GM12872 (cell line): Measurements from ENCODE around the gene SLC4A7.

Experiments used
- TF ChIP-seq, protein P1 (sequence below): IDR thresholded peaks from 3 replicates; pipeline ENCODE4 v1.5.1; 2011; ENCODE audit warnings: low read depth, mild to moderate bottlenecking, low read length, moderate library complexity; ENCODE audit not compliant: insufficient read depth

SLC4A7 gene

DNA sequence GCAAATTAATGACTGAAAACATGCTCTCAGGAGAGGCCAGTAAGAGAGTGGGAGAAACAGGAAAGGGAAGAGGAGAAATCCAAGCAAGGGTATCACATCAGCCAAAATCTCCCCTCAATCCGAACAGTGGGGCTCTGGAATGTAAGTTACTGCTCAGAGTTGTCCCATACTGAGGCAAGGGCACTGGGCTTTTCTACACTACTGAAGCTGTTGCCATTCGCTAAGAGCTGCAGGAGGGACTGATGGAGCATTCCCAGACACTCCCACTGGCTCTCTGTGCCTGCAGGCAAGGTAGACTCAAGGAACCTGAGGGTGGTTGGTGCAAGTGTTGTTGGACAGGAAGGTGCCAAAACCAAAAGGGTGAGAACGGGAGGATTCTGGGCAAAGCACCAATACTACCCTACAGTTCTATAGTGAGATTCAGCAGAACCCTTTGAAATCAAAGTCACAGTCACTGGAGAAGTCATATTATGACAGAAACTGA, 161.1 kb downstream of the SLC4A7 start:
- TF ChIP-seq, protein P1, sequence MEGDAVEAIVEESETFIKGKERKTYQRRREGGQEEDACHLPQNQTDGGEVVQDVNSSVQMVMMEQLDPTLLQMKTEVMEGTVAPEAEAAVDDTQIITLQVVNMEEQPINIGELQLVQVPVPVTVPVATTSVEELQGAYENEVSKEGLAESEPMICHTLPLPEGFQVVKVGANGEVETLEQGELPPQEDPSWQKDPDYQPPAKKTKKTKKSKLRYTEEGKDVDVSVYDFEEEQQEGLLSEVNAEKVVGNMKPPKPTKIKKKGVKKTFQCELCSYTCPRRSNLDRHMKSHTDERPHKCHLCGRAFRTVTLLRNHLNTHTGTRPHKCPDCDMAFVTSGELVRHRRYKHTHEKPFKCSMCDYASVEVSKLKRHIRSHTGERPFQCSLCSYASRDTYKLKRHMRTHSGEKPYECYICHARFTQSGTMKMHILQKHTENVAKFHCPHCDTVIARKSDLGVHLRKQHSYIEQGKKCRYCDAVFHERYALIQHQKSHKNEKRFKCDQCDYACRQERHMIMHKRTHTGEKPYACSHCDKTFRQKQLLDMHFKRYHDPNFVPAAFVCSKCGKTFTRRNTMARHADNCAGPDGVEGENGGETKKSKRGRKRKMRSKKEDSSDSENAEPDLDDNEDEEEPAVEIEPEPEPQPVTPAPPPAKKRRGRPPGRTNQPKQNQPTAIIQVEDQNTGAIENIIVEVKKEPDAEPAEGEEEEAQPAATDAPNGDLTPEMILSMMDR, result no peak
